CD4-positive, alpha-beta T cell treated with Interleukin-15 for 4 hours (primary cell): ENCODE measurements around the gene MFGE8.

ENCODE experiments used
- DNase-seq: peaks from one replicate; pipeline ENCODE4 v3.0.0-alpha.2; 2020; ENCODE audit warnings: low spot score

The MFGE8 gene

DNA sequence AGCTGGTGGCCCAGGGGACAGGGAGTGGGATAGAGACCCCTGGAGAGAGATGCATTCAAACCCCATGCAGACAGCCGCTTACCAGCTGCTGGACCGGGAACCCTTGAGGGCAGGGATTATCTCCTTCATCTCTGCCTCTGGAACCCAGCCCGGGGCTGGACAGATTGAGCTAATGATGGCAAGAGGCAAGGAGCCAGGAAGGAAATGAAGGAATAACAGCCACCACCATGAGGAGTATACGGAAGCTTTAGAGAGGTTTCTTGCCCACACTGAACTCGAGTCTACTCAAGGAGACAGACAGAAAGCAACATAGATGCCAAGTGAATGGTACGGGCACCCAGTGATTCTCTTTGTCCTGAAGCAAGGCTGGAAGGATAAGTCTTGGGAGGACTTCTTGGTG is 41.1 kb downstream of the MFGE8 start:
- no peak for DNase-seq

DNA sequence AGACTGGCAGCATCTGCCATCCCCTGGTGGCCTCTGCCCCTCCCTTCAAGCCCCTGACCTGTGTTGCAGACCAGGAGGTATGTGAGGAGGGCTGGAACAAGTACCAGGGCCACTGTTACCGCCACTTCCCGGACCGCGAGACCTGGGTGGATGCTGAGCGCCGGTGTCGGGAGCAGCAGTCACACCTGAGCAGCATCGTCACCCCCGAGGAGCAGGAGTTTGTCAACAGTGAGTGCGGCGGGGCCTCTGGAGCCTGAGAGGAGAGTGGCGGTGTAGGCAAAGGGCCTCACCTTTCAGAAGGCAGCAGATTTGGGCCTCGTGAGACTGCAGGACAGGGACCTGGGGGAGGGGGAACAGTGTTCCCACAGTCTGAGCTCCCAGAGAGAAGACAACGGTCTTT is 41.9 kb downstream of the MFGE8 start:
- DNase-seq, result no peak

GRCh38 chr15:88866295-88866881 is 46.8 kb downstream of the MFGE8 start:
- DNase-seq, result no peak

GRCh38 chr15:88865498-88866099 is 47.6 kb downstream of the MFGE8 start:
- DNase-seq, result no peak

DNA sequence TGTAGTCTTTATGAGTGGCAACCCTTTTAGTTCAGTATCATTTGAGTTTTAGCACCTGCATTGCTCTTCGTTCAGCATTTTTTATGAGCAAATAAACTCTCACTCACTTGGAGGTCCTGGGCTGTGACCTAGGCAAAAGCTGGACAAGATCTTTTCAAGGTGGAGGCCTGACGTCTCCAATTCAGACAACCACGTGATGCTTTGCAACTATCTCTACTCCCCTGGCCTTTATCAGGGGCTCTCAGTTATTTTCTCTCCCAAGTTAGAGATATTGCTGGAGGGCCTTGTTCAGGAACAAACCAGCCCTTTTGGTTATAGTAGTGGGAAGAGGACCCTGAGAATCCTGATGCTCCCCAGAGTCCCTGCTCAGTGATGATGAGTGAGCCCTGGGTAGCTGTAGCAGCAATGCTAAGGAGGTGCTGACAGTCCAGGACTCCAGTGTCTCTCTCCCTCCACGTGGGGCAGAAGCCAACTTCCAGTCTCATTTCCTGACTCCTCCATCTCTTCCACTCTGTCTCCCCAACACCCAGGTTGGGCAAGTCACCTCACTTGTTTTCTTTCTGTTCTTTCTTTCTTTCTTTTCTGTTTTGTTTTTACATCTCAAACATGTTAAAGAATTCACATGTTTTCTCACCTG is 48.2 kb downstream of the MFGE8 start:
- no peak for DNase-seq

DNA sequence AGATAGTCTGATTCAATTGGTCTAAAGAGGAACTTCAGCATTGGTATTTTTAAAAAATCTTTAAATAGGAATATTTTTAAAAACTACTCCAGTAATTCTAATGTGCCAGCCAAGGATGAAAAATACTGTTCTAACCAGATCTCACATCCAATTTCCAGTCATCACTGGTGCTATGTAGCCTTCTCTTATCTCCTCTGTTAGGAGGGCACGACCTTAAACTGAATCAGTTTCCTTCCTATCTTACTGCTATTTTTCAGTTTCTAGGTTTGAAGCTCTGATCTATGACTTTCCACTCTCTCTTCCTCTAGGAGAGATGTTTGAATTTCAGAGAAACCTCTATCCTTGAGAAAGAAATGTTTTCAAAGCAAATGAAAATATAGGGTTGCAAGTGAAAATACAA is 49.8 kb downstream of the MFGE8 start:
- DNase-seq, result no peak

DNA sequence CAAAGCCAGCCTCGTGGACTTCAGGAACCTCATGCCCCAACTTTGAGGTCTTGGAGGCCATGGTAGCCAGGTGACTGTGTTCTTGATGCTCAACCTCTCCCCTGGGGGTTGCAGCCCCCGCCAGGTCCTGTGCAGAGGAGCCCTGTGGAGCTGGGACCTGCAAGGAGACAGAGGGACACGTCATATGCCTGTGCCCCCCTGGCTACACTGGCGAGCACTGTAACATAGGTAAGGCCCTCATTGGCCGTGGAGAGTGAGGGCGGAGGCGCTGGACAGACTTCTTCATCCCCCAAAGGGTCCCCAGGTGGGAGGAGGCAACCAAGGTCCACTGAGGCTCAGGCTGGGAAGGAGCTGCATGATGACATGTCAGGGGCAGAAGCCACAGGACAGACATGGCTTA is 53.0 kb downstream of the MFGE8 start:
- no peak for DNase-seq

DNA sequence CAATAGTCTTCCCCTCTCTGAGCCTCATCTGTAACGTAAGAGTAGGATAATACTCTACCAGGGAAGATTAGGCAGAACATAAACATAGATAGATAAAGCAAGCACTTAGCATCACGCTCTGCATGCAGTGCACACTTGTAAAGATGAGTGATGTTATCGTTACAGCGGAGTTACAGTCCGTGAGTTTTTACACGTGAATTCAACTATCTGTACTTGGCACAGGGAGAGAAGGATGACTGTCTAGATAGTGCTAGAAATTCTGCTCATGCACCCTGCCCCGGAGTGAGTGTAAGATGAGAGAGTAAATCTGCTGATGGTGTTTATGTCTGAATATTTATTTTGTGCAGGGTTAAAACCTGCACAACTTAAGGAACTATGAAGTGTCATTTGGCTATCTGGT is 53.6 kb downstream of the MFGE8 start:
- no peak for DNase-seq

- DNase-seq, result no peak
Measured at GRCh38 chr15:88858934-88859333, 54.2 kb downstream of the MFGE8 start.

DNA sequence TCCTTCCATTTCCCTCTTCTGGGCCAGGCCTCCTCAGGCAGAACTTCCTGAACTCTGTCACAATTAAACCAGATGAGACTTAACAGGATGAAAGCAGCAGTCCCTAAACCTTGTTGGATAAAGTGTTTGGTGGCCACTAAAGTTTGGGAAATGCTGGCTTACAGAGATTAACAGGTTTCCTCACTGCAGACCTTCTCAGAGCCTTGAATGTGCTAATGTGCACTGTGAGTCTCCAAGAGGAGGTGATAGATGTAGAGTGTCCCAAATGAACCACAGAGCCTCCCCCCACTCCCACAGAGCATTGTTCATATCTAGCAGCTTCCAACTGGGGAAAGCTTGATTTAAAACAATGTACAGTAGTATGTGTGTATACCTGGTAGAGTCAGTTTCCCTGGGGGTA is 60.7 kb downstream of the MFGE8 start:
- no peak for DNase-seq

GRCh38 chr15:88849376-88850072 is 63.7 kb downstream of the MFGE8 start:
- DNase-seq, result no peak
